ENCODE results near the gene LAMA1.

GRCh38 chr18:6934859-6935258 lies 182.7 kb downstream of the LAMA1 start:
- TF ChIP-seq POLR2A (IDR thresholded peaks at IDR 0.05; ENCODE audit: low read depth, low read length), result no peak
- TF ChIP-seq CTCF (conservative IDR thresholded peaks at IDR 0.05; ENCODE audit: low read depth, low read length), result no peak
- no peak for TF ChIP-seq MAFK (IDR thresholded peaks at IDR 0.05; ENCODE audit: low read depth, low read length)
- TF ChIP-seq USF2 (IDR thresholded peaks at IDR 0.05; ENCODE audit: low read depth, low read length), result no peak
- no peak for TF ChIP-seq RFX5 (IDR thresholded peaks at IDR 0.05; ENCODE audit: low read depth, low read length)
- TF ChIP-seq NFE2L2 (IDR thresholded peaks at IDR 0.05; ENCODE audit: low read depth, low read length), result no peak
